HL-60/S4 treated with phorbol 12-myristate 13-acetate at 8.2 ng/mL for 4 days and 3 days (cell line): Measurements from ENCODE around the gene CYP2B6.
"Not testable (repeated sequence)": the region's sequence is repeated elsewhere in the genome, so short reads cannot be mapped to it uniquely, and the experiment has no call there.

ENCODE experiments used
- in situ Hi-C: fragments of 300-500 bp; cut with MboI; formaldehyde crosslinking; loops from 2 replicates; pipeline ENCODE4 v1.15.0; 2022; ENCODE audit warnings: low sequenced_read_pairs

CYP2B6 gene

DNA sequence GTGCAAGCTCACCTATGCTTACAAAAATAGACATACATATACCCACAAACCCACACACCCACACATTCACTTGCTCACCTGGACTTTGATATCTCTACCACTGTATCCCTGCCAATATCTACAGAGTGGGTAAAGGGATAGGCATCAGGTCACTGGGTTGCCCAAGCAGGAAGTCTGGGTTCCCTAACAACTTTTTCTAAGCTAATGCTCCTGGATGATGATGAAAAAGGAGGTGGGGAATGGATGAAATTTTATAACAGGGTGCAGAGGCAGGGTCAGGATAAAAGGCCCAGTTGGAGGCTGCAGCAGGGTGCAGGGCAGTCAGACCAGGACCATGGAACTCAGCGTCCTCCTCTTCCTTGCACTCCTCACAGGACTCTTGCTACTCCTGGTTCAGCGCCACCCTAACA is at the start of gene CYP2B6:
Gene CYP2B6, plus strand, starts transcription at position 311 of the 410 bp plus-strand sequence. Its CDS starts 24 bp downstream, at position 335.
- in situ Hi-C loops, result no loop called here

DNA sequence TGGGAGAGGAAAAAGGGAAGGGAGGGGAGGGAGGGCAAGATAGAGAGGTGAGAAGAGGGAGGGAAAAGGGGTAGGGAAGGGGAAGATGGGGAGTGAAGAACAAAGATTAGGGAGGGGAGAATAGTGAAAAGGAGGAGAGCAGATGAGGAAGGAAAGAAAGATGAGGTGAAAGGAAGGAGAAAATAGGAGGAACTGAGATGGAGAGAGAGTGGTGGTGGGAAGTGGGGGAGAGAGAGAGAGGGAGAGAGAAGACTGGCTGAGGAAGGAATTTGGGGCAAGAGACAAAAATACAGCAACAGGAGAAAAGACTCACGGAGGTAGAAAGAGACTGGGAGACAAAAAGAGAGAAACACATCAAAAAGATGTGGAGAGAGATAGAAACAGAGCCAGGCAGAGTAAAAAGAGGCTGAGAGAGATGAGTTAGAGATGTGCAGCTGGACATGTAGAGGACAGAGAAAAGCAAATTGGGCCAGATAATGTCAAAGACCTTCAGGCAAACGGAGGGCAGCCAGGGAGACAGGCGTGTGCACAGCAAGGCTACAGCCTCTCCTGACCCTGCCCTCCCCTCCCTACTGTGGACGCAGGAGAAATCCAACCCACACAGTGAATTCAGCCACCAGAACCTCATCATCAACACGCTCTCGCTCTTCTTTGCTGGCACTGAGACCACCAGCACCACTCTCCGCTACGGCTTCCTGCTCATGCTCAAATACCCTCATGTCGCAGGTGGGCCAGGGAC is 49.4 kb upstream of the CYP2B6 start:
- in situ Hi-C loops, result no loop called here

- in situ Hi-C loops, result no loop called here
Observed at GRCh38 chr19:40945645-40946044, 45.4 kb upstream of the CYP2B6 start.

GRCh38 chr19:40947114-40947513 is 44.0 kb upstream of the CYP2B6 start:
- in situ Hi-C loops, result no loop called here

DNA sequence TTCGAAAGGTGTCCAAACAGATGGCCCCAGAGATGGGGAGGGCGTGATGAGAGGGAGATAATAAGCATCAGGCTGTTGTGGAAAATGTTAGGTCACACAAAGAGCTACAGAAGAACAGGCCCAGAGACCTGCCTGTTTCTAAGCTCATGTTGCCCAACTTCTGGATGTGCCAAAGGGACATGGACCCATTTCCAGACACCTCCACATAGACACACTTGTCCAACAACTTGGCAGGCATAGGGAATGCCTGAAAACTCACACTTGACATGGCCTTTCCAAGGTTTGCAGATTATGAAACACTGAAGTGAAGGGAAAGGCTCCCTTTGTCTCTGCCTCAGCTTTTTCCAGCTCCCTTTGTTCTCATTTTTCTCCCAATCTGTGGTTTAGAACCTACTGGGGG is 43.5 kb upstream of the CYP2B6 start:
- in situ Hi-C loops, result no loop called here

DNA sequence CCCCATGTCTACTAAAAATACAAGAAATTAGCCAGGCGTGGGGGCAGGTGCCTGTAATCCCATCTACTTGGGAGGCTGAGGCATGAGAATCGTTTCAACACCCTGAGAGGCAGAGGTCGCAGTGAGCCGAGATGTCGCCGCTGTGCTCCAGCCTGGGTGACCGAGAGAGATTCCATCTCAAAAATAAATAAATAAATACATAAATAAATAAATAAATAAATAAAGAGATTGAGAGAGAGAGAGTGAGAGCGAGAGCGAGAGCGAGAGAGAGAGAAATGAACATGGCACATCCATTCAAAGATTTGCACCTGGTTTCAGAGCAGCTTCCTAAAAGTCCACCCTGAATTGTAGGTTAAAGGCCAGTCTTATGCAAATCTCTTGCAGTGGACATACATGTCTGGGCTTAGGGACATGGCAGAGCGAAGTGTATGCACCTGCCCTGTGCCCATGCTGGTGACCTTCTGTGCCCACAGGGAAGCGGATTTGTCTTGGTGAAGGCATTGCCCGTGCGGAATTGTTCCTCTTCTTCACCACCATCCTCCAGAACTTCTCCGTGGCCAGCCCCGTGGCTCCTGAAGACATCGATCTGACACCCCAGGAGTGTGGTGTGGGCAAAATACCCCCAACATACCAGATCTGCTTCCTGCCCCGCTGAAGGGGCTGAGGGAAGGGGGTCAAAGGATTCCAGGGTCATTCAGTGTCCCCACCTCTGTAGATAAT is 42.3 kb upstream of the CYP2B6 start:
- in situ Hi-C loops, result no loop called here

- in situ Hi-C loops, result no loop called here
Observed at GRCh38 chr19:40954573-40954972, 36.5 kb upstream of the CYP2B6 start.

- in situ Hi-C loops, result no loop called here
Observed at GRCh38 chr19:40959338-40959737, 31.7 kb upstream of the CYP2B6 start.

DNA sequence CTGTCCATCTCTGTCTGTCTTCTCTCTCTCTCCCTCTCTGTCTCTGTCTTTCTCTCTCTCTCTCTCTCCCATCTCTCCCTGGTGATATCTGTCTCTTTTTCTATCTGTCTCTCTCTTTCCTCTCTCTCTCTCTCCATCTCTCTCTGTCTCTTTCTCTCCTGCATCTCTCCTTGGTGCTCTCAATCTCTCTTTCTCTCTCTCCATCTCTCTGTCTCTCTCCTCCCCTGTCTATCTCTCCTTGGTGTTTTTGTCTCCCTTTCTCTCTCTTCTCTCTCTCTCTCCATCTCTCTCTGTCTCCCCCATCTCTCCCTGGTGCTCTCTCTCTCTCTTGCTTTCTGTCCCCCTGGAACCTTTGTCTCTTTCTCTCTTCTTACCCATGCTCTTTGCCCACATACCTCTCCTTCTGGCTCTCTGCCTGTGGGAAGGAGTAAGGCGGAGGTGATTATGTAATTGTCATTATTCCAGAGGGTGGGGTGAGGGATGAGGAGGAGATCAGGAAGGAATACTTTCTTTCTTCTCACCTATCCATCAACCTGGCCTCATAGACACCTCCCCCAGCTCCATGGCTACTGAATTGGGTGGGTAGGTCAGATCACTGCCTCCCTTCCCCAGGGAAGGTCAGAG is 30.9 kb upstream of the CYP2B6 start:
- in situ Hi-C loops, result no loop called here

DNA sequence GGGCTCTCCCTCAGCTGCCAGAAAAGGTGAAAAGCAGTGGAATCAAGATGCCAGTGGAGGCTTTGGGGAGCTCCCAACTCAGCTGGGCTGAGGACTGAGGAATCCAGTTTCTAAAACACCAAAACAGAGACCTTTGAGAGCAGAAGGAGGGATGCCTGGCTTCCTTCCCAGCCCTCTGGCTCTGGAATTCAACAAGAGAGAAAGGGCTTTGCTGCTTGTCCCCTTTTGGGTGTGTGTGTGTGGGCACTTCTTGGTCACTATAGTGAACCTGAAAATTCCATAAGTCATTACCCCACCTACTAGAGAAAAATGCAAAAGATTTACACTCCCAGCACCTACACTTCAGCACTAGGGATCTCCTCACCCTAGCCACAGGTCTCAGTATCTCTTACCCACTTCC is 30.3 kb upstream of the CYP2B6 start:
- in situ Hi-C loops, result no loop called here

GRCh38 chr19:40962460-40962961 is 28.6 kb upstream of the CYP2B6 start:
- in situ Hi-C loops, result no loop called here

GRCh38 chr19:40964361-40964760 is 26.7 kb upstream of the CYP2B6 start:
- in situ Hi-C loops, result not testable (repeated sequence)

DNA sequence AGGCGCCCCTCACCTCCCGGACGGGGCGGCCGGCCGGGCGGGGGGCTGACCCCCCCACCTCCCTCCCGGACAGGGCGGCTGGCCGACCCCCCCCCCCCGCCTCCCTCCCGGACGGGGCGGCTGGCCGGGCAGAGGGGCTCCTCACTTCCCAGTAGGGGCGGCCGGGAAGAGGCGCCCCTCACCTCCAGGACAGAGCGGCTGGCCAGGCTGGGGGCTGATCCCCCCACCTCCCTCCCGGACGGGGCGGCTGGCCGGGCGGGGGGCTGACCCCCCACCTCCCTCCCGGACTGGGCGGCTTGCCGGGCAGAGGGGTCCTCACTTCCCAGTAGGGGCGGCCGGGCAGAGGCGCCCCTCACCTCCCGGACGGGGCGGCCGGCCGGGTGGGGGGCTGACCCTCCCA is 25.7 kb upstream of the CYP2B6 start:
- in situ Hi-C loops, result not testable (repeated sequence)

DNA sequence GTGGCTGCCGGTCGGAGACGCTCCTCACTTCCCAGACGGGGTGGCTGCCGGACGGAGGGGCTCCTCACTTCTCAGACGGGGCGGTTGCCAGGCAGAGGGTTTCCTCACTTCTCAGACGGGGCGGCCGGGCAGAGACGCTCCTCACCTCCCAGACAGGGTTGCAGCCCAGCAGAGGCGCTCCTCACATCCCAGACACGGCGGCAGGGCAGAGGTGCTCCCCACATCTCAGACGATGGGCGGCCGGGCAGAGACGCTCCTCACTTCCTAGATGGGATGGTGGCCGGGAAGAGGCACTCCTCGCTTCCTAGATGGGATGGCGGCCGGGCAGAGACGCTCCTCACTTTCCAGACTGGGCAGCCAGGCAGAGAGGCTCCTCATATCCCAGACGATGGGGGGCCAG is 24.5 kb upstream of the CYP2B6 start:
- in situ Hi-C loops, result not testable (repeated sequence)

DNA sequence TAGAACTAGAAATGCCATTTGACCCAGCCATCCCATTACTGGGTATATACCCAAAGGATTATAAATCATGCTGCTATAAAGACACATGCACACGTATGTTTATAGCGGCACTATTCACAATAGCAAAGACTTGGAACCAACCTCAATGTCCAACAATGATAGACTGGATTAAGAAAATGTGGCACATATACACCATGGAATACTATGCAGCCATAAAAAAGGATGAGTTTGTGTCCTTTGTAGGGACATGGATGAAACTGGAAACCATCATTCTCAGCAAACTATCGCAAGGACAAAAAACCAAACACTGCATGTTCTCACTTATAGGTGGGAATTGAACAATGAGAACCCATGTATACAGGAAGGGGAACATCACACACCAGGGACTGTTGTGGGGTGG is 23.0 kb upstream of the CYP2B6 start:
- in situ Hi-C loops, result not testable (repeated sequence)

DNA sequence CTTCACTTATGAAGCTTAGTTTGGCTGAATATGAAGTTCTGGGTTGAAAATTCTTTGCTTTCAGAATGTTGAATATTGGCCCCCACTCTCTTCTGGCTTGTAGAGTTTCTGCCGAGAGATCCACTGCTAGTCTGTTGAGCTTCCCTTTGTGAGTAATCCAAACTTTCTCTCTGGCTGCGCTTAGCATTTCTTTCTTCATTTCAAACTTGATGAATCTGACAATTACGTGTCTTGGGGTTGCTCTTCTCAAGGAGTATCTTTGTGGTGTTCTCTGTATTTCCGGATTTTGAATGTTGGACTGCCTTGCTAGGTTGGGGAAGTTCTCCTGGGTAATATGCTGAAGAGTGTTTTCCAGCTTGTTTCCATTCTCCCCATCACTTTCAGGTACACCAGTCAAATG is 21.4 kb upstream of the CYP2B6 start:
- in situ Hi-C loops, result not testable (repeated sequence)

DNA sequence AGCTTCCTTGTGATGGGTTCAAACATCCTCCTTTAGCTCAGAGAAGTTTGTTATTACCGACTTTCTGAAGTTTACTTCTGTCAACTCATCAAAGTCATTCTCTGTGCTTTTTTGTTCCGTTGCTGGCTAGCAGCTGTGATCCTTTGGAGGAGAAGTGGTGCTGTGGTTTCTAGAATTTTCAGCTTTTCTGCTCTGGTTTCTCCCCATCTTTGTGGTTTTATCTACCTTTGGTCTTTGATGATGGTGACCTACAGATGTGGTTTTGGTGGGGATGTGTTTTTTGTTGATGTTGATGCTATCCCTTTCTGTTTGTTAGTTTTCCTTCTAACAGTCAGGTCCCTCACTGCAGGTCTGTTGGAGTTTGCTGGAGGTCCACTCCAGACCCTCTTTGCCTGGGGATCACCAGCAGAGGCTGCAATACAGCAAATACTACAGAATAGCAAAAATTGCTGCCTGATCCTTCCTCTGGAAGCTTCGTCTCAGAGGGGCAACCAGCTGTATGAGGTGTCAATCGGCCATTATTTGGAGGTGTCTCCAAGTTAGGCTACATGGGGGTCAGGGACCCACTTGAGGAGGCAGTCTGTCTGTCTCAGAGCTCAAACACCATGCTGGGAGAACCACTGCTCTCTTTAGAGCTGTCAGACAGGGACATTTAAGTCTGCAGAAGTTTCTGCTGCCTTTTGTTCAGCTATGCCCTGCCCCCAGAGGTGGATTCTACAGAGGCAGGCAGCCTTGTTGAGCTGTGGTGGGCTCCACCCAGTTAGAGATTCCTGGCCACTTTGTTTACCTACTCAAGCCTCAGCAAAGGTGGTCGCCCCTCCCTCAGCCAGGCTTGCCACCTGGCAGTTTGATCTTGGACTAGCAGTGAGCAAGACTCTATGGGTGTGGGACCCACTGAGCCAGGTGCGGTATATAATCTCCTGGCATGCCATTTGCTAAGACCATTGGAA is 20.4 kb upstream of the CYP2B6 start:
- in situ Hi-C loops, result not testable (repeated sequence)

GRCh38 chr19:40974633-40975037 is 16.4 kb upstream of the CYP2B6 start:
- in situ Hi-C loops, result no loop called here

DNA sequence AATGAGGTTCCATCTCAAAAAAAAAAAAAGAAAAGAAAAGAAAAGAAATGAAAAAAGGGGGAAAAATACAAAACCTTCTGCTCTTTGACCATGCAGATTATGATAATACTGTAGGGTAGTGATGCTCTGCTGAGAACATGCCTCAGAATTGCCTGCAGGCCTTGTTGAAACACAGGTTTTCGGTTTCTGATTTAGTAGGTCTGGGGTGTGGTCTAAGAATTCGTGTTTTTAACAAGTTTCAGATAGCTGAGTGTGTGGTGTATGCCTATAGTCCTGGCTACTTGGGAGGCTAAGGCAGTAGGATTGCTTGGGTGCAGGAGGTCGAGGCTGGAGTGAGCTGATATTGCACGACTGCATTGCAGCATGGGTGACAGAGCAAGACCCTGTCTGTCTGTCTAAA is 14.9 kb upstream of the CYP2B6 start:
- in situ Hi-C loops, result no loop called here

GRCh38 chr19:40976724-40977123 is 14.4 kb upstream of the CYP2B6 start:
- in situ Hi-C loops, result no loop called here

GRCh38 chr19:40979759-40980158 is 11.3 kb upstream of the CYP2B6 start:
- in situ Hi-C loops, result not testable (repeated sequence)
